ENCODE data around the gene C6orf52. TPM values are rescaled to one million over a fixed set of nuclear protein-coding genes. Genes with fewer than 3 reads are reported as not detected.

Gene C6orf52
- total RNA-seq = 0.59 and 1.1 TPM in 2 replicates

DNA sequence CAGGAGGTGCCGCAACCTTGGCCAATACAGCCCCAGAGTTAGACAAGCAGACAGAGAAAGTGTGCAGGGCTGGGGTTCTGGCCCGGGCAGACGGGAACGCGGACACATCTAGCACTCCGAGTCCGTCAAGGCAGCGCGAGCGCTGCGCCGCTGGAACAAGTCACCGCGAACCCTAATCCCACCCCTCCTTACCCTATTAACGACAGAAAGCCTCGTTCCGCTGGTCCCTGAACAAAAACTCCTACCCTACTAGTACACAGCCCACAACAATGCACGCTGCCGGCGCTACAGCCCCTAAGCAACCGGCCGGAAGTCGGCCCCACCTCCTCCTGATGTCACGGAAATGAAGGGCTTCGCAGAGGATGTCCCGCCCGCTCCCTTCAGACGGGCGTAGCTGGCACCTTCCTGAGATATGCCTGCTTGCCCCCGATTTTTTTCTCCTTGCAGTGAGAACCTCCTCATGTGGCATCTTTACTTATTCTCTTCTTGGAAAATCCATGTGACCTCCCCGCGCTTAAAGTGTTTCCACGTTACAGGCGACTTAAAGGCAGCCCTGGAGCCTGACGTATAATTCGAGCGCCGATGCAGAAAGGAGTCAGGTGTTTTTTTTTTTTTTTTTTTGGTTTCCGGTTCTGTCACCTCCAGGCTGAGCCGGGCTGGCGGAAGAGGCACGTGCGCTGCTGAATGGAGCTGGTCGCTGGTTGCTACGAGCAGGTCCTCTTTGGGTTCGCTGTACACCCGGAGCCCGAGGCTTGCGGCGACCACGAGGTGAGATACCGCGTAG, at the start of gene C6orf52, which contains the start of gene PAK1IP1:
Gene C6orf52 (minus strand): TSS at position 315 of the 784 bp plus-strand sequence. CDS start 7,066 bp downstream, outside the sequence.
Gene PAK1IP1 (plus strand): TSS at position 671 of the 784 bp plus-strand sequence. CDS start 14 bp downstream, at position 685.

DNA sequence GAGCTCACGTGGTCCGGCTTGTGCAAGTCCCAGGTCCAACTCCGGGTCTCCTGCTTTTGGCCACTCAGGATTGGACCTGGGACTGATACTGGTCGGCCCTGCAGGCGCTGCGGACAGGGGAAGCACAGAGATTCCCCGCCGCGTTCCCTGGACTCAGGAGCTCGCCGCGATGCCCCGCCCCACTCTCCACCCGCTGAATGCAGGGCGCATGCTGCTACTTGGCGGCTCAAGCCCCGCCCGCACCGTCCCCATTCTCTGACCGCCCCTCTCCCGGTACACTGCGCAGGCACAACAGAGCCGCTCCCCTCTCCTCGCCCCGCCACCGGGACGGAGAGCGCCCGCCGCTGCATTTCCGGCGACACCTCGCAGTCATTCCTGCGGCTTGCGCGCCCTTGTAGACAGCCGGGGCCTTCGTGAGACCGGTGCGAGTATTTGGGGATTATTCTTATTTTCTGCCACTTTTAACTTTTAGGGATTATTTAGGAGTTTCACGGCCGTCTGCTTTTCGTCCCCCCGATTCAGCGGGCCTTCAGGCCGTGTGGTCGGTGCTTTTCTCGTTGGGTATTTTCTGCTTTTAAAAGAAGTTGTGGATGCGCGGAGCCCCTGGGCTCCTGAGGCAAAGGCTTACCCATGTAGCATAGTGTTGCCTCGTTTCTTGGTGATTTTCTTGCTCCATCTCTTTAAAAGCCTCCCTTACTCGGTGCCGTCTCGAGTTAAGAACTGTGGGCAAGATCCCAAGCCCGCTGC, 28.6 kb upstream of the C6orf52 start, which contains the start of gene TMEM14C:
Gene TMEM14C (plus strand): TSS at position 251 of the 747 bp plus-strand sequence. CDS start 1,544 bp downstream, outside the sequence.

Small RNA genes lying within 50 kb of the gene (small RNA-seq; reads per million reads assigned to genes)
- not detected for gene RF00019

Other genes with a start within 250 kb of the C6orf52 start
- not detected in 2 replicates for gene GCNT2, start 173.3 kb downstream of the C6orf52 start, total RNA-seq
- 22.0 and 26.4 TPM in 2 replicates for gene PAK1IP1, start 356 bp upstream of the C6orf52 start, total RNA-seq
- 84.6 and 101 TPM in 2 replicates for gene TMEM14C, start 28.5 kb upstream of the C6orf52 start, total RNA-seq
- 61.7 and 68.0 TPM in 2 replicates for gene TMEM14B, start 53.2 kb upstream of the C6orf52 start, total RNA-seq
- not detected in 2 replicates for gene MAK, start 143.9 kb upstream of the C6orf52 start, total RNA-seq
- not detected in 2 replicates for gene GCM2, start 187.4 kb upstream of the C6orf52 start, total RNA-seq
- under 0.01 TPM in 1 of 2 replicates, not detected in the other for gene SYCP2L, start 192.4 kb upstream of the C6orf52 start, total RNA-seq